WTC11 (cell line): ENCODE data around the gene ZFPL1. TPM values are rescaled to one million over a fixed set of nuclear protein-coding genes. Genes with fewer than 3 reads are reported as not detected.

Source experiments
- ATAC-seq: fragments of 200-7000 bp; cut with Tn5 transposase; 2 replicates; pipeline ENCODE4 v1.10.0; 2021; ENCODE audit warnings: mild to moderate bottlenecking, moderate library complexity
- CTCF ChIA-PET: fragments of 300-600 bp; sonication (Branson Sonifier 250); formaldehyde crosslinking; loops from one replicate; lab custom pipeline; 2021; ENCODE audit warnings: antibody characterized with exemption; lab: Charles Lee
- POLR2A ChIA-PET: fragments of 350-600 bp; sonication (Branson Sonifier 250); formaldehyde crosslinking; loops from one replicate; lab custom pipeline; 2021; ENCODE audit warnings: antibody characterized with exemption; lab: Charles Lee
- DNase-seq: peaks from one replicate; pipeline ENCODE4 v3.0.0; 2021; ENCODE audit warnings: low spot score
- H3K27ac Mint-ChIP-seq: 2 replicates; pipeline ENCODE4 v1.8.0; 2021; ENCODE audit warnings: mixed read lengths
- H3K27me3 Mint-ChIP-seq: 2 replicates; pipeline ENCODE4 v1.8.0; 2021; ENCODE audit warnings: low read depth, mild to moderate bottlenecking, moderate library complexity, mixed read lengths
- H3K36me3 Mint-ChIP-seq: 2 replicates; pipeline ENCODE4 v1.8.0; 2021; ENCODE audit warnings: mixed read lengths
- H3K4me1 Mint-ChIP-seq: 2 replicates; pipeline ENCODE4 v1.8.0; 2022; ENCODE audit warnings: mixed read lengths
- H3K4me3 Mint-ChIP-seq: 2 replicates; pipeline ENCODE4 v1.8.0; 2021; ENCODE audit warnings: mild to moderate bottlenecking, moderate library complexity, mixed read lengths
- H3K9me3 Mint-ChIP-seq: 2 replicates; pipeline ENCODE4 v1.8.0; 2021; ENCODE audit warnings: mixed read lengths
- ESRRA ChIP-seq: sonication (generic); formaldehyde crosslinking; IDR thresholded peaks from 2 replicates; pipeline ENCODE4 v1.8.1; 2022; ENCODE audit warnings: mild to moderate bottlenecking, missing genetic modification reagents, borderline replicate concordance
- FOXJ3 ChIP-seq: sonication (generic); formaldehyde crosslinking; IDR thresholded peaks from 2 replicates; pipeline ENCODE4 v1.9.0; 2021; ENCODE audit warnings: missing genetic modification reagents, mild to moderate bottlenecking, borderline replicate concordance
- FOXP1 ChIP-seq: sonication (generic); formaldehyde crosslinking; IDR thresholded peaks from 2 replicates; pipeline ENCODE4 v1.8.0; 2022; ENCODE audit warnings: missing genetic modification reagents, mild to moderate bottlenecking, moderate library complexity, borderline replicate concordance
- MAX ChIP-seq: sonication (generic); formaldehyde crosslinking; IDR thresholded peaks from 2 replicates; pipeline ENCODE4 v1.8.0; 2022; ENCODE audit warnings: mild to moderate bottlenecking, missing genetic modification reagents
- NFYB ChIP-seq: sonication (generic); formaldehyde crosslinking; conservative IDR thresholded peaks from 2 replicates; pipeline ENCODE4 v1.8.0; 2022; ENCODE audit warnings: low read depth, missing genetic modification reagents
- NR3C1 ChIP-seq: sonication (generic); formaldehyde crosslinking; conservative IDR thresholded peaks from 2 replicates; pipeline ENCODE4 v1.8.1; 2023; ENCODE audit warnings: low read depth, mild to moderate bottlenecking, missing genetic modification reagents
- RORB ChIP-seq: fragments of 250-450 bp; sonication (Bioruptor Pico); IDR thresholded peaks from 2 replicates; pipeline ENCODE4 v1.9.0; 2021; ENCODE audit warnings: mild to moderate bottlenecking
- SMAD4 ChIP-seq: sonication (generic); formaldehyde crosslinking; IDR thresholded peaks from 2 replicates; pipeline ENCODE4 v1.8.0; 2022; ENCODE audit warnings: mild to moderate bottlenecking, missing genetic modification reagents
- ZNF232 ChIP-seq: sonication (generic); formaldehyde crosslinking; IDR thresholded peaks from 2 replicates; pipeline ENCODE4 v1.8.0; 2022; ENCODE audit warnings: mild to moderate bottlenecking, missing genetic modification reagents
- ZNF396 ChIP-seq: fragments of 250-450 bp; sonication (Bioruptor Pico); IDR thresholded peaks from 2 replicates; pipeline ENCODE4 v1.8.0; 2021; ENCODE audit warnings: mild to moderate bottlenecking, moderate library complexity, borderline replicate concordance
- ZNF512 ChIP-seq: sonication (generic); formaldehyde crosslinking; IDR thresholded peaks from 2 replicates; pipeline ENCODE4 v1.8.1; 2022; ENCODE audit warnings: missing genetic modification reagents, borderline replicate concordance
- ZNF532 ChIP-seq: fragments of 250-450 bp; sonication (Bioruptor Pico); IDR thresholded peaks from 2 replicates; pipeline ENCODE4 v1.9.0; 2021; ENCODE audit warnings: mild to moderate bottlenecking, borderline replicate concordance
- total RNA-seq: library from RNA; stranded (reverse); gene quantifications from 3 replicates; pipeline ENCODE4 v1.2.3, GENCODE V29; 2021
- TF ChIP-seq, protein P1 (sequence below): fragments of 200-600 bp; IDR thresholded peaks from 2 replicates; pipeline ENCODE4 v1.8.0; 2022; ENCODE audit warnings: antibody characterized with exemption
- TF ChIP-seq, protein P2 (sequence below): sonication (generic); formaldehyde crosslinking; IDR thresholded peaks from 2 replicates; pipeline ENCODE4 v1.8.1; 2023; ENCODE audit warnings: mild to moderate bottlenecking, missing genetic modification reagents, moderate library complexity
- TF ChIP-seq, protein P3 (sequence below): sonication (generic); formaldehyde crosslinking; IDR thresholded peaks from 2 replicates; pipeline ENCODE4 v1.8.0; 2022; ENCODE audit warnings: missing genetic modification reagents
- TF ChIP-seq, protein P4 (sequence below): sonication (generic); formaldehyde crosslinking; IDR thresholded peaks from 2 replicates; pipeline ENCODE4 v1.8.0; 2023; ENCODE audit warnings: mild to moderate bottlenecking, missing genetic modification reagents
- TF ChIP-seq, protein P5 (sequence below): fragments of 250-450 bp; sonication (Bioruptor Pico); IDR thresholded peaks from 2 replicates; pipeline ENCODE4 v1.9.0; 2021; ENCODE audit warnings: mild to moderate bottlenecking
- TF ChIP-seq, protein P6 (sequence below): sonication (generic); formaldehyde crosslinking; IDR thresholded peaks from 2 replicates; pipeline ENCODE4 v1.8.1; 2022; ENCODE audit warnings: low read depth, mild to moderate bottlenecking, moderate library complexity, missing genetic modification reagents, borderline replicate concordance

ZFPL1 gene
- total RNA-seq, 1 experiment from 2014 or later = 33.8 TPM

DNA sequence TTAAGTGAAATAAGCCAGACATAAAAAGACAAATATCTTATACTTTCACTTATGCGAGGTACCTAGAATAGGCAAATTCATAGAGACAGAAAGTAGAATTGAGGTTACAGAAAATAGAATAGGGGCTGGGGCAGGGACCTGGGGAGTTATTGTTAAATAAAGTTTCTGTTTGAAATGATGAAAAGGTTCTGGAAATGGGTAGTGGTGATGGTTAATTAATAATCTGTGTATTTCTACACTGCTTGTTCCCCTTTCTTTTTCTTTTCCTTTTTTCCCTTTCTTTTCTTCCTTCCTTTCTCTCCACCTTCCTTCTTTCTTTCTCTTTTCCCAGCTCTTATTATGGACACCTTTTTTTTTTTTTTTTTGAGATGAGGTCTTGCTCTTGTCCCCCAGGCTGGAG is 28.5 kb upstream of the ZFPL1 start:
- ATAC-seq (no peak), DNase-seq (no peak)
- ChIA-PET CTCF (no interaction called here), POLR2A (no interaction called here)
- Mint-ChIP-seq H3K27ac (no peak overlapping the region), H3K4me3 (no peak overlapping the region), H3K4me1 (no peaks in the 10 kb centered on the region), H3K27me3 (no peaks in the 10 kb centered on the region; the same call in 1 of the 2 replicates), H3K9me3 (no peaks in the 10 kb centered on the region), H3K36me3 (no peaks in the 10 kb centered on the region)
- TF ChIP-seq, protein P1, sequence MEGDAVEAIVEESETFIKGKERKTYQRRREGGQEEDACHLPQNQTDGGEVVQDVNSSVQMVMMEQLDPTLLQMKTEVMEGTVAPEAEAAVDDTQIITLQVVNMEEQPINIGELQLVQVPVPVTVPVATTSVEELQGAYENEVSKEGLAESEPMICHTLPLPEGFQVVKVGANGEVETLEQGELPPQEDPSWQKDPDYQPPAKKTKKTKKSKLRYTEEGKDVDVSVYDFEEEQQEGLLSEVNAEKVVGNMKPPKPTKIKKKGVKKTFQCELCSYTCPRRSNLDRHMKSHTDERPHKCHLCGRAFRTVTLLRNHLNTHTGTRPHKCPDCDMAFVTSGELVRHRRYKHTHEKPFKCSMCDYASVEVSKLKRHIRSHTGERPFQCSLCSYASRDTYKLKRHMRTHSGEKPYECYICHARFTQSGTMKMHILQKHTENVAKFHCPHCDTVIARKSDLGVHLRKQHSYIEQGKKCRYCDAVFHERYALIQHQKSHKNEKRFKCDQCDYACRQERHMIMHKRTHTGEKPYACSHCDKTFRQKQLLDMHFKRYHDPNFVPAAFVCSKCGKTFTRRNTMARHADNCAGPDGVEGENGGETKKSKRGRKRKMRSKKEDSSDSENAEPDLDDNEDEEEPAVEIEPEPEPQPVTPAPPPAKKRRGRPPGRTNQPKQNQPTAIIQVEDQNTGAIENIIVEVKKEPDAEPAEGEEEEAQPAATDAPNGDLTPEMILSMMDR = no peak
- TF ChIP-seq NR3C1 (CRISPR knock-in tag) (no peak), ZNF532 (CRISPR knock-in tag) (no peak), MAX (no peak), ZNF396 (CRISPR knock-in tag) (no peak), NFYB (no peak), ZNF232 (CRISPR knock-in tag) (no peak), SMAD4 (CRISPR knock-in tag) (no peak), ZNF512 (CRISPR knock-in tag) (no peak), FOXP1 (CRISPR knock-in tag) (no peak), FOXJ3 (CRISPR knock-in tag) (no peak), ESRRA (CRISPR knock-in tag) (no peak), RORB (CRISPR knock-in tag) (no peak)
- TF ChIP-seq, protein P2, sequence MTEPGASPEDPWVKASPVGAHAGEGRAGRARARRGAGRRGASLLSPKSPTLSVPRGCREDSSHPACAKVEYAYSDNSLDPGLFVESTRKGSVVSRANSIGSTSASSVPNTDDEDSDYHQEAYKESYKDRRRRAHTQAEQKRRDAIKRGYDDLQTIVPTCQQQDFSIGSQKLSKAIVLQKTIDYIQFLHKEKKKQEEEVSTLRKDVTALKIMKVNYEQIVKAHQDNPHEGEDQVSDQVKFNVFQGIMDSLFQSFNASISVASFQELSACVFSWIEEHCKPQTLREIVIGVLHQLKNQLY (CRISPR knock-in tag) = no peak
- TF ChIP-seq, protein P3, sequence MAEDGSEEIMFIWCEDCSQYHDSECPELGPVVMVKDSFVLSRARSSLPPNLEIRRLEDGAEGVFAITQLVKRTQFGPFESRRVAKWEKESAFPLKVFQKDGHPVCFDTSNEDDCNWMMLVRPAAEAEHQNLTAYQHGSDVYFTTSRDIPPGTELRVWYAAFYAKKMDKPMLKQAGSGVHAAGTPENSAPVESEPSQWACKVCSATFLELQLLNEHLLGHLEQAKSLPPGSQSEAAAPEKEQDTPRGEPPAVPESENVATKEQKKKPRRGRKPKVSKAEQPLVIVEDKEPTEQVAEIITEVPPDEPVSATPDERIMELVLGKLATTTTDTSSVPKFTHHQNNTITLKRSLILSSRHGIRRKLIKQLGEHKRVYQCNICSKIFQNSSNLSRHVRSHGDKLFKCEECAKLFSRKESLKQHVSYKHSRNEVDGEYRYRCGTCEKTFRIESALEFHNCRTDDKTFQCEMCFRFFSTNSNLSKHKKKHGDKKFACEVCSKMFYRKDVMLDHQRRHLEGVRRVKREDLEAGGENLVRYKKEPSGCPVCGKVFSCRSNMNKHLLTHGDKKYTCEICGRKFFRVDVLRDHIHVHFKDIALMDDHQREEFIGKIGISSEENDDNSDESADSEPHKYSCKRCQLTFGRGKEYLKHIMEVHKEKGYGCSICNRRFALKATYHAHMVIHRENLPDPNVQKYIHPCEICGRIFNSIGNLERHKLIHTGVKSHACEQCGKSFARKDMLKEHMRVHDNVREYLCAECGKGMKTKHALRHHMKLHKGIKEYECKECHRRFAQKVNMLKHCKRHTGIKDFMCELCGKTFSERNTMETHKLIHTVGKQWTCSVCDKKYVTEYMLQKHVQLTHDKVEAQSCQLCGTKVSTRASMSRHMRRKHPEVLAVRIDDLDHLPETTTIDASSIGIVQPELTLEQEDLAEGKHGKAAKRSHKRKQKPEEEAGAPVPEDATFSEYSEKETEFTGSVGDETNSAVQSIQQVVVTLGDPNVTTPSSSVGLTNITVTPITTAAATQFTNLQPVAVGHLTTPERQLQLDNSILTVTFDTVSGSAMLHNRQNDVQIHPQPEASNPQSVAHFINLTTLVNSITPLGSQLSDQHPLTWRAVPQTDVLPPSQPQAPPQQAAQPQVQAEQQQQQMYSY (CRISPR knock-in tag) = no peak
- TF ChIP-seq, protein P4, sequence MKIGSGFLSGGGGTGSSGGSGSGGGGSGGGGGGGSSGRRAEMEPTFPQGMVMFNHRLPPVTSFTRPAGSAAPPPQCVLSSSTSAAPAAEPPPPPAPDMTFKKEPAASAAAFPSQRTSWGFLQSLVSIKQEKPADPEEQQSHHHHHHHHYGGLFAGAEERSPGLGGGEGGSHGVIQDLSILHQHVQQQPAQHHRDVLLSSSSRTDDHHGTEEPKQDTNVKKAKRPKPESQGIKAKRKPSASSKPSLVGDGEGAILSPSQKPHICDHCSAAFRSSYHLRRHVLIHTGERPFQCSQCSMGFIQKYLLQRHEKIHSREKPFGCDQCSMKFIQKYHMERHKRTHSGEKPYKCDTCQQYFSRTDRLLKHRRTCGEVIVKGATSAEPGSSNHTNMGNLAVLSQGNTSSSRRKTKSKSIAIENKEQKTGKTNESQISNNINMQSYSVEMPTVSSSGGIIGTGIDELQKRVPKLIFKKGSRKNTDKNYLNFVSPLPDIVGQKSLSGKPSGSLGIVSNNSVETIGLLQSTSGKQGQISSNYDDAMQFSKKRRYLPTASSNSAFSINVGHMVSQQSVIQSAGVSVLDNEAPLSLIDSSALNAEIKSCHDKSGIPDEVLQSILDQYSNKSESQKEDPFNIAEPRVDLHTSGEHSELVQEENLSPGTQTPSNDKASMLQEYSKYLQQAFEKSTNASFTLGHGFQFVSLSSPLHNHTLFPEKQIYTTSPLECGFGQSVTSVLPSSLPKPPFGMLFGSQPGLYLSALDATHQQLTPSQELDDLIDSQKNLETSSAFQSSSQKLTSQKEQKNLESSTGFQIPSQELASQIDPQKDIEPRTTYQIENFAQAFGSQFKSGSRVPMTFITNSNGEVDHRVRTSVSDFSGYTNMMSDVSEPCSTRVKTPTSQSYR (CRISPR knock-in tag) = no peak
- TF ChIP-seq, protein P5, sequence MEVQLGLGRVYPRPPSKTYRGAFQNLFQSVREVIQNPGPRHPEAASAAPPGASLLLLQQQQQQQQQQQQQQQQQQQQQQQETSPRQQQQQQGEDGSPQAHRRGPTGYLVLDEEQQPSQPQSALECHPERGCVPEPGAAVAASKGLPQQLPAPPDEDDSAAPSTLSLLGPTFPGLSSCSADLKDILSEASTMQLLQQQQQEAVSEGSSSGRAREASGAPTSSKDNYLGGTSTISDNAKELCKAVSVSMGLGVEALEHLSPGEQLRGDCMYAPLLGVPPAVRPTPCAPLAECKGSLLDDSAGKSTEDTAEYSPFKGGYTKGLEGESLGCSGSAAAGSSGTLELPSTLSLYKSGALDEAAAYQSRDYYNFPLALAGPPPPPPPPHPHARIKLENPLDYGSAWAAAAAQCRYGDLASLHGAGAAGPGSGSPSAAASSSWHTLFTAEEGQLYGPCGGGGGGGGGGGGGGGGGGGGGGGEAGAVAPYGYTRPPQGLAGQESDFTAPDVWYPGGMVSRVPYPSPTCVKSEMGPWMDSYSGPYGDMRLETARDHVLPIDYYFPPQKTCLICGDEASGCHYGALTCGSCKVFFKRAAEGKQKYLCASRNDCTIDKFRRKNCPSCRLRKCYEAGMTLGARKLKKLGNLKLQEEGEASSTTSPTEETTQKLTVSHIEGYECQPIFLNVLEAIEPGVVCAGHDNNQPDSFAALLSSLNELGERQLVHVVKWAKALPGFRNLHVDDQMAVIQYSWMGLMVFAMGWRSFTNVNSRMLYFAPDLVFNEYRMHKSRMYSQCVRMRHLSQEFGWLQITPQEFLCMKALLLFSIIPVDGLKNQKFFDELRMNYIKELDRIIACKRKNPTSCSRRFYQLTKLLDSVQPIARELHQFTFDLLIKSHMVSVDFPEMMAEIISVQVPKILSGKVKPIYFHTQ (CRISPR knock-in tag) = no peak
- TF ChIP-seq, protein P6, sequence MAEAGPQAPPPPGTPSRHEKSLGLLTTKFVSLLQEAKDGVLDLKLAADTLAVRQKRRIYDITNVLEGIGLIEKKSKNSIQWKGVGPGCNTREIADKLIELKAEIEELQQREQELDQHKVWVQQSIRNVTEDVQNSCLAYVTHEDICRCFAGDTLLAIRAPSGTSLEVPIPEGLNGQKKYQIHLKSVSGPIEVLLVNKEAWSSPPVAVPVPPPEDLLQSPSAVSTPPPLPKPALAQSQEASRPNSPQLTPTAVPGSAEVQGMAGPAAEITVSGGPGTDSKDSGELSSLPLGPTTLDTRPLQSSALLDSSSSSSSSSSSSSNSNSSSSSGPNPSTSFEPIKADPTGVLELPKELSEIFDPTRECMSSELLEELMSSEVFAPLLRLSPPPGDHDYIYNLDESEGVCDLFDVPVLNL = no peak
